Right lobe of liver (tissue), 6 donors: ENCODE measurements around the gene CNTNAP3B. TPM values are rescaled to one million over a fixed set of nuclear protein-coding genes. Genes with fewer than 3 reads are reported as not detected.
"Not testable (repeated sequence)": the region's sequence is repeated elsewhere in the genome, so short reads cannot be mapped to it uniquely, and the experiment has no call there.

Experiments used
- ATAC-seq, 4 donors: fragments of 200-7000 bp; cut with Tn5 transposase; one replicate each; pipeline ENCODE4 v1.9.1; 2020; ENCODE audit warnings: mild to moderate bottlenecking in 4 of 4, moderate library complexity in 4 of 4
- DNase-seq, 3 donors: peaks; one replicate each; pipeline ENCODE4 v3.0.0-alpha.2; 2020
- H3K27ac ChIP-seq, 3 donors: fragments of 200-600 bp; one replicate each; pipeline ENCODE4 v1.8.0; 2022
- H3K27me3 ChIP-seq, 2 donors: fragments of 200-600 bp; one replicate each; pipeline ENCODE4 v1.8.0; 2022
- H3K36me3 ChIP-seq, 4 donors: fragments of 200-600 bp; sonication (generic) in 1 of 4; one replicate each; pipeline versions ENCODE4 v1.5.1 to v1.8.0; 2017 to 2022; ENCODE audit warnings: control low read depth in 1 of 4
- H3K4me1 ChIP-seq, 4 donors: fragments of 200-600 bp; sonication (generic) in 1 of 4; one replicate each; pipeline versions ENCODE4 v1.5.1 to v1.8.0; 2017 to 2022; ENCODE audit warnings: control low read depth in 1 of 4
- H3K4me3 ChIP-seq, 3 donors: fragments of 200-600 bp; one replicate each; pipeline ENCODE4 v1.8.0; 2022
- H3K9me3 ChIP-seq, 4 donors: fragments of 200-600 bp; sonication (generic) in 1 of 4; one replicate each; pipeline versions ENCODE4 v1.5.1 to v1.8.0; 2017 to 2022; ENCODE audit warnings: control low read depth in 1 of 4
- WGBS: methylation state at CpG from one replicate; pipeline ENCODE4 v1.1.6; 2018; ENCODE audit warnings: low coverage, low lambda C conversion rate; ENCODE audit not compliant: insufficient coverage; ENCODE audit errors: missing lambda C conversion rate; 5-methylcytosine and 5-hydroxymethylcytosine counted together
- intact Hi-C, 2 donors: fragments of 100-400 bp; cut with DNase I; formaldehyde crosslinking; loops; one replicate each; pipeline versions ENCODE4 v1.11.2 to v1.14.1; 2022
- total RNA-seq, 6 experiments: library from RNA; depleted of rRNA in 2 of 6; stranded (reverse); fragments of >200 nt in 2 of 6; fragmentation: NEBNext Ultra II Directional in 3 of 6; extraction: Animal tissue kit (Norgen Biotek cat#: 25700) in 3 of 6; gene quantifications; one replicate each; pipeline versions ENCODE4 v1.1.0 to v1.2.4, GENCODE V29; 2016 to 2023
- donor health status: DM: no; HTN: yes; CAD: no.
- donor health status: DM: no; HTN: no; CAD: no.
- donor health status: DM: no; HTN: no; CAD: no.
- donor health status: DM: no; HTN: yes; CAD: no.
- donor health status: DM: no; HTN: yes; CAD: no.

Gene CNTNAP3B
- total RNA-seq, 6 experiments from 2014 or later: 1.9 to 10.2 (median 8.0) TPM

DNA sequence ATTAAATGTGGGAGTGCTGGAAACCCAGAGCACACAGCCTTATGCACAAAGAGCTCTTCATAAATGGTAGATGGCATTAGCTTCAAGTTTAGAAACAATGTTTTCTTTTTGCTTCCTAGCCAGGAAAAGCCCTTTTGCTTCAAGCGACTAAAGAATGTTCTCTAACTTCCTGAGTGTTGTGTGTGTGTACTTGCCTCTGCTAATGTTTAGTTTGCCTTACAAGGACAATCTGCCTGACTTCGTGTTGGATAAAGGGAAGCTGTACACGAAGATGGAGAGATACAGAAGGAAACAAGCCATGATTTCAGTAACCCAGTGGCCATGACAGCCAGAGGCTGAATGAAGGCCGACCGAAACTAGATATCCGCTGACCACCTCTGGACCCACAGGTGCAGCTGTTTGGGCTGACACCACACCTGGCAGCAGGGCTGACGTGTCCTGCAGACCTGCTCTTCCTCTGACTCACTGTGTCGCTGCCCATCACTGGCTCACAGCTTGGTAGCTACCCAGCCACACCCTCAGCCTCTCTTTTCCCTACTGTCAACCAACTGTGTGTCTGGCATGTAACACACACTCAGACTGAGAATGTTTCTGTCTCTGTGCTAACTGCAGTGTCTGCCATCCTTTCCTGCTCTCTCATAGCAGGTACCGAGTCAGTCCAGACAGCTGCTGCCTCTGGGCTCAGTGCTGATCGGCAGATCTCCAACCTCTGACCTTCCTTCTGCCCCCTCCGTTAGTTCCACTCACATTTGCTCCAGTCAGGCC, 59.0 kb downstream of the CNTNAP3B start:
- H3K36me3 ChIP-seq, DNase-seq, H3K9me3 ChIP-seq, intact Hi-C loops, H3K4me1 ChIP-seq, H3K27ac ChIP-seq, H3K27me3 ChIP-seq, H3K4me3 ChIP-seq: not testable (repeated sequence)
- ATAC-seq: peak; percentile 45 to 82 (median 66)
- 6% methylated on average over 5 of the region's 11 CpGs for WGBS

GRCh38 chr9:42053874-42054273, 75.4 kb downstream of the CNTNAP3B start:
- intact Hi-C loops, ATAC-seq, H3K36me3 ChIP-seq, H3K4me1 ChIP-seq, H3K27ac ChIP-seq, H3K27me3 ChIP-seq, H3K9me3 ChIP-seq, H3K4me3 ChIP-seq, DNase-seq: not testable (repeated sequence)
- WGBS: 57% methylated on average over 1 of the region's 1 CpG

DNA sequence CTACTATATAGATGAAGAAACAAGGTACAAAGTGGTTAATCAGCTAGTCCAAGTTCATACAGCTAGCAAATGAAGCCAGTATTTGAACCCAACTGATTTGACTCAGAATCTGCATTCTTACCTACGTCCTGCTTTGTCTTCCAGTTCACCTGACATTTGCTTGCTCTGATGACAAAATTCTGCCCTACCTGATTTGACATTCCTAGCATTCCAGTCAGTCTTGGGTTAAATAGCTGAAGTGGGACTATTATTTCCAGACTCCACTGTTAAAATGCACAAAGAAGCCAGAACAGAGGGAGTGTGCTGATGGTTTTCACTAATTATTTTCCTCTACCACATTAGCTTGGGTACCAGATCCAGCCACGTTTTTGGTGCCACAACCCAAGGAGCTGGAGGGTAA, 78.5 kb downstream of the CNTNAP3B start:
- ATAC-seq, H3K4me1 ChIP-seq, H3K27ac ChIP-seq, H3K9me3 ChIP-seq, H3K4me3 ChIP-seq, H3K36me3 ChIP-seq, H3K27me3 ChIP-seq, DNase-seq, intact Hi-C loops: not testable (repeated sequence)
- WGBS: no CpG with 5 or more reads among the region's 2 CpGs

- WGBS: 79% methylated on average over 9 of the region's 10 CpGs
- H3K4me1 ChIP-seq, intact Hi-C loops, H3K4me3 ChIP-seq, H3K27ac ChIP-seq, H3K36me3 ChIP-seq, DNase-seq, H3K9me3 ChIP-seq, H3K27me3 ChIP-seq, ATAC-seq: not testable (repeated sequence)
These were observed 84.7 kb downstream of the CNTNAP3B start for GRCh38 chr9:42044422-42045010.

GRCh38 chr9:42033541-42033940, 95.7 kb downstream of the CNTNAP3B start:
- WGBS: no CpG with 5 or more reads among the region's 3 CpGs

GRCh38 chr9:42020639-42021038, 108.6 kb downstream of the CNTNAP3B start:
- intact Hi-C loops, DNase-seq: not testable (repeated sequence)

More at GRCh38 chr9:42033541-42033940, 95.7 kb downstream of the CNTNAP3B start:
- H3K4me1 ChIP-seq, H3K4me3 ChIP-seq, ATAC-seq, intact Hi-C loops, H3K27ac ChIP-seq, DNase-seq, H3K36me3 ChIP-seq, H3K9me3 ChIP-seq, H3K27me3 ChIP-seq: not testable (repeated sequence)

DNA sequence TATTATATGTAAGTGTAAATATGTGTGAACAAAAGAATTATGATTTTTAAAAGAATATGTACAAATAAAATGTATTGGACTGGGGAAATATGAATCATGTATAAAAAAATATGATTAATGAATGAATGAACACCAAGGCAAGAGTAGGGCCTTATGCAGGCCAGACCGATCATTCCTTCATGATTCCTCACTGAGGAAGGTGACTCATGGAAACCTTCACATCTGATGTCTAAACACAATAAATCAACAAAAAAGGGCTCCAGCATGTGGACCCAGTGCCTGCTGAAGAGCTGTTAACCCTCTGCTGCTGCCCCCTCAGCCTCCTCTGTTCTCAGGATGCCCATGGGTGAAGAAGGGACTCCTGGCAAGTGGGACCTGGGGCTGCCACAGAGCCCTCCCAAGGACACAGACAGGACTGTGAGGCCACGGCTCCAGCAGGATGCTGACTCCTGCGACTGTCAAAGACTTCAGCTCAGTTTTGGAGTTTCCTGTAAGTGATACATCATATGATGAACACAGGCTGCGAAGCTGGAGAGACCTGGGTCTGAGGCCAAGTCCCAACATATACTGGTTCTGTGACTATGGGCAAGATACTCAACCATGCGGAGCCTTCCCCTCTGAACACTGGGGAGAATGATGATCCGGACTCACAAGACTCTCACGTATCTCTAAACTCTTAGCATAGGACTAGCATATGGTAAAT, 110.9 kb downstream of the CNTNAP3B start:
- DNase-seq, H3K36me3 ChIP-seq, H3K9me3 ChIP-seq, intact Hi-C loops, H3K4me1 ChIP-seq, H3K27me3 ChIP-seq, H3K27ac ChIP-seq, H3K4me3 ChIP-seq: not testable (repeated sequence)
- WGBS: 40% methylated on average over 1 of the region's 7 CpGs
- ATAC-seq: peak in 3 of 4 donors; percentile 19 to 67 (median 28)

More at GRCh38 chr9:42020639-42021038, 108.6 kb downstream of the CNTNAP3B start:
- not testable (repeated sequence) for ATAC-seq, H3K27me3 ChIP-seq, H3K4me3 ChIP-seq, H3K4me1 ChIP-seq, H3K36me3 ChIP-seq, H3K9me3 ChIP-seq, H3K27ac ChIP-seq

DNA sequence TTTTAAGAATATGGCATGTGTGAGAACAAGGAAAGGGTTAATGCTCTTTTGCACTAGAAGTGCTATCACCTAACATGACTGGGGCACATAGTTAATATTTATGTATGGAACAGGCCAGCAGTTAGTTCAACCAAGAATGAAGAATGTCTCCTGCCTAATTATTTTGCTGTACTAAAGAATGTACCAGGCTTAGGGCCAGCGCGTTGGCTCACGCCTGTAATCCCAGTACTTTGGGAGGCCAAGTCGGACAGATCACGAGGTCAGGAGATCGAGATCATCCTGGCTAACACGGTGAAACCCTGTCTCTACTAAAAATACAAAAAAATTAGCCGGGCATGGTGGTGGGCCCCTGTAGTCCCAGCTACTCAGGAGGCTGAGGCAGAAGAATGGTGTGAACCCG, 114.9 kb downstream of the CNTNAP3B start:
- intact Hi-C loops, ATAC-seq, H3K9me3 ChIP-seq, H3K4me3 ChIP-seq, DNase-seq, H3K36me3 ChIP-seq, H3K27me3 ChIP-seq, H3K4me1 ChIP-seq, H3K27ac ChIP-seq: not testable (repeated sequence)
- 87% methylated on average over 3 of the region's 9 CpGs for WGBS

DNA sequence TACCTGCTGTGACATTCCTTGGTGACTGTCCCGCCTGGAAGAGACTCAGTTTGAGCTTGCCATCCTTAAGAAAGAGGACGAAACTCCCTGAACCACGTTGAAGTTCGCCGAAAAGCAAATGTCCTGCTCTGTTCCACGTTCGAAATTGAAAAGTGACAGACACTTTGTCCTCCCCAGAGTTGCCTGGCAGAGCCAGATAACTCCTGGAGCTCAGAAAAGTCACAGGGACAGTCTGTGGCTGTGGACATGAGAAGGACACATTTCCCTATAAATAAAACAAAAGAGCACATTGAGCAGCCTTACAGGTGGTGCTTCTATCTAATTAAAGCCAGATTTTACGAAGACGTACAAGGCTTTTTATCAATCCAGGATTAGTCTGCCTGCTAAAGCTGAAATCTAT, 137.6 kb downstream of the CNTNAP3B start:
- H3K4me3 ChIP-seq, DNase-seq, intact Hi-C loops, H3K36me3 ChIP-seq, ATAC-seq, H3K27me3 ChIP-seq, H3K4me1 ChIP-seq, H3K27ac ChIP-seq, H3K9me3 ChIP-seq: not testable (repeated sequence)
- WGBS: no CpG with 5 or more reads among the region's 9 CpGs

DNA sequence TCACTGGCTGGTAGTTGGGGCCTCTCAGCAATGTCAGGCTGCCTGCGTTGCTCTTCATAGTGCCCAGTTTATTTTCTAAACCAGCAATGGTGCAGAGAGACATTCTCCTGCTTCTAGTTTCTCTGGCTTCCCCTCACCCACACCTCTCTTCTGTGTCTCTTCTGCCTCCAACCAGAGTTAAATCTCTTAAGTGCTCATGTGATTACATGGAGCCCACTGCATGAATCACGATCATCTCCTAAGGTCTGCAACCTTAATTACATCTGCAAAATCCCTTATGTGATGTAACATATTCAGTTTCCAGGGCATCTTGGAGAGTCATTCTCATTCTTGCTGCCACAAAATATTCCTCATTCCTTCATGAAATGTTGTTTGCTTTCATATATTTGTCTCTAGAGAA, 149.0 kb downstream of the CNTNAP3B start:
- H3K36me3 ChIP-seq, H3K27ac ChIP-seq, H3K4me1 ChIP-seq, ATAC-seq, H3K9me3 ChIP-seq, H3K27me3 ChIP-seq, H3K4me3 ChIP-seq, intact Hi-C loops, DNase-seq: not testable (repeated sequence)
- WGBS: no CpG with 5 or more reads among the region's 2 CpGs

GRCh38 chr9:41977965-41978600, 151.1 kb downstream of the CNTNAP3B start:
- H3K36me3 ChIP-seq, H3K4me3 ChIP-seq, H3K27me3 ChIP-seq, ATAC-seq, intact Hi-C loops, H3K27ac ChIP-seq, H3K4me1 ChIP-seq, DNase-seq, H3K9me3 ChIP-seq: not testable (repeated sequence)
- WGBS: no CpG with 5 or more reads among the region's 5 CpGs
